Ammon's horn (tissue), 1 donor: ENCODE measurements around the gene MACF1.
A peak's percentile ranks its signal among the peaks of the same experiment; 100 is the strongest.

Experiments used
- DNase-seq: peaks from one replicate; pipeline ENCODE4 v3.0.0-alpha.2; 2016; ENCODE audit warnings: low spot score

MACF1 gene

GRCh38 chr1:39396671-39397070, 192.2 kb downstream of the MACF1 start:
- DNase-seq: no peak

- DNase-seq: no peak
Observed at GRCh38 chr1:39397487-39397886, 193.0 kb downstream of the MACF1 start.

- DNase-seq: peak; percentile 67
Observed at GRCh38 chr1:39398278-39399021, 194.0 kb downstream of the MACF1 start.

GRCh38 chr1:39401106-39401505, 196.6 kb downstream of the MACF1 start:
- no peak for DNase-seq

- no peak for DNase-seq
Observed at GRCh38 chr1:39404876-39405275, 200.4 kb downstream of the MACF1 start.

- no peak for DNase-seq
Observed at GRCh38 chr1:39405358-39405757, 200.9 kb downstream of the MACF1 start.

GRCh38 chr1:39406533-39407450, 202.3 kb downstream of the MACF1 start:
- DNase-seq: no peak

GRCh38 chr1:39407510-39407895, 203.0 kb downstream of the MACF1 start:
- no peak for DNase-seq

GRCh38 chr1:39407896-39408640, 203.6 kb downstream of the MACF1 start:
- DNase-seq: no peak

- DNase-seq: peak; percentile 96
Observed at GRCh38 chr1:39408641-39409054, 204.2 kb downstream of the MACF1 start.

- DNase-seq: peak; percentile 49
Observed at GRCh38 chr1:39409055-39409816, 204.7 kb downstream of the MACF1 start.

- peak; percentile 79 for DNase-seq
Observed at GRCh38 chr1:39410915-39411436, 206.5 kb downstream of the MACF1 start.

- DNase-seq: no peak
Observed at GRCh38 chr1:39411526-39412478, 207.3 kb downstream of the MACF1 start.

- DNase-seq: no peak
Observed at GRCh38 chr1:39412892-39413291, 208.4 kb downstream of the MACF1 start.

- DNase-seq: no peak
Observed at GRCh38 chr1:39413902-39414528, 209.5 kb downstream of the MACF1 start.

GRCh38 chr1:39415553-39415952, 211.1 kb downstream of the MACF1 start:
- DNase-seq: no peak

GRCh38 chr1:39416609-39417008, 212.1 kb downstream of the MACF1 start:
- DNase-seq: no peak

GRCh38 chr1:39418236-39418635, 213.7 kb downstream of the MACF1 start:
- no peak for DNase-seq

- no peak for DNase-seq
Observed at GRCh38 chr1:39420493-39420892, 216.0 kb downstream of the MACF1 start.

- DNase-seq: no peak
Observed at GRCh38 chr1:39422614-39423013, 218.1 kb downstream of the MACF1 start.
